GM13976 (cell line): ENCODE data around the gene ACKR4.

ENCODE experiments used
- DNase-seq: peaks from one replicate; pipeline ENCODE4 v3.0.0; 2012; ENCODE audit warnings: low spot score
- CTCF ChIP-seq: IDR thresholded peaks from 2 replicates; pipeline ENCODE4 v1.5.1; 2012; ENCODE audit warnings: borderline replicate concordance, mild to moderate bottlenecking; ENCODE audit not compliant: insufficient read depth; ENCODE audit errors: extremely low read depth, missing control alignments, control extremely low read depth
- in situ Hi-C: fragments of 300-500 bp; cut with MboI; formaldehyde crosslinking; loops from one replicate; pipeline ENCODE4 v1.12.0; 2022; ENCODE audit warnings: low sequenced_read_pairs, mixed read lengths, inconsistent platforms; ENCODE audit not compliant: unreplicated experiment

Gene ACKR4

DNA sequence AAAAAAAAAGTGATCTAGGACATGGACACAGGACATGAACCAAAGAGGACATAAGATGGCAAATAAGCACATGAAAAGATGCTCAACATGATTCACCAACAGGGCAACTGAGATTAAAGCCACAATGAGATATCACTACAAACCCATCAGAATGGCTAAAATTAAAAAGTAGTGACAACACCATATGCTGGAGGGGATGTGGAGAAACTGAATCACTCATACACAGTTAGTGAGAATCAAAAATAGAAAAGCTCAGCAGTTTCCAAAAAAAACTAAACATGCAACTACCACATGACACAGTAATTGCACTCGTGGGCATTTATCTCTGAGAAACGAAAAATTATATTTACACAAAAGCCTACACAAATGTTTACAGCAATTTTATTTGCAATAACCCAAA, 27.9 kb upstream of the ACKR4 start:
- no peak for TF ChIP-seq CTCF
- DNase-seq: no peak
- in situ Hi-C loops: no loop called here

GRCh38 chr3:132569580-132569979, 27.5 kb upstream of the ACKR4 start:
- DNase-seq: no peak
- in situ Hi-C loops: no loop called here
- TF ChIP-seq CTCF: no peak

- in situ Hi-C loops: no loop called here
- DNase-seq: no peak
- TF ChIP-seq CTCF: no peak
These were observed 27.1 kb upstream of the ACKR4 start for GRCh38 chr3:132570016-132570415.

DNA sequence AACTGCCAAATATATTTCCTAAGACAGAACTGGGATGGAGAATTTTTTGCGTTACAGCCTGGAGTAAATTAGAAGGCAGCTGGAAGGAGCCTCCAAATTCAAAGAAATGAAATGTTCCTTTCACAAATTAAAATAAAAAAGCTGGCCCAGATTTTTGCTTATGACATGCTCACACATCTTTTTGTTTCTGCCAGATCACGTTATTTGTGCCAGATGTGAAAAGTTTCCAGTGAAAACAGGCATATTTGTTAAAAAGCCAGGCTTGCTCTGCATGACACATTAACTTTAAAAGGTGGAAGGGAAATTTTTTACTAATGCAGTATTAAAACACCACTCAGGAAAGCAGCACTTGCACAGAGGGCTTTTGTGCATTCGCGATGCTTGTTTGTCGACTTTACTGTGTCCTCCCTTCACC, 23.3 kb upstream of the ACKR4 start:
- no peak for TF ChIP-seq CTCF
- DNase-seq: no peak
- in situ Hi-C loops: no loop called here

DNA sequence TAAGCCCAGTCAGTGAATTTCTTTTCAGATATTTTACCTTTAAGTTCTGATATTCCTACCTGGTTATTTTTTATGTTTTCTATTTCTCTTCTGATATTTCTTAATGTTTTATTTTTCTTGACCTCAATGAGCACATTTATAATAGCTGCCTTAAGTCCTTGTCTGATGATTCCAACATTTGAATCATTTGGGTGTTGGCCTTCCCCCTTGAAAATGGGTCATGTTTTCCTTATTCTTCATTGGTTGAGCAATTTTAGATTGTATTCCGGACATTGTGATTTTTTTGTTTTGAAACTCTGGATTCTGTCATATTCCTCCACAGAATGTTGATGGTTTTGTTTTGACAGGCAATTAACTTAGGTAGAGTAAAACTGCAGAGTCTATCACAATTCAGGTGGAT, 9.7 kb upstream of the ACKR4 start:
- in situ Hi-C loops: no loop called here
- no peak for TF ChIP-seq CTCF
- DNase-seq: no peak

GRCh38 chr3:132592216-132592615, 4.9 kb upstream of the ACKR4 start:
- DNase-seq: no peak
- in situ Hi-C loops: no loop called here
- TF ChIP-seq CTCF: no peak
